ENCODE measurements around the gene SAMD4B.
"Not testable (repeated sequence)": the region's sequence is repeated elsewhere in the genome, so short reads cannot be mapped to it uniquely, and the experiment has no call there.

SAMD4B gene

DNA sequence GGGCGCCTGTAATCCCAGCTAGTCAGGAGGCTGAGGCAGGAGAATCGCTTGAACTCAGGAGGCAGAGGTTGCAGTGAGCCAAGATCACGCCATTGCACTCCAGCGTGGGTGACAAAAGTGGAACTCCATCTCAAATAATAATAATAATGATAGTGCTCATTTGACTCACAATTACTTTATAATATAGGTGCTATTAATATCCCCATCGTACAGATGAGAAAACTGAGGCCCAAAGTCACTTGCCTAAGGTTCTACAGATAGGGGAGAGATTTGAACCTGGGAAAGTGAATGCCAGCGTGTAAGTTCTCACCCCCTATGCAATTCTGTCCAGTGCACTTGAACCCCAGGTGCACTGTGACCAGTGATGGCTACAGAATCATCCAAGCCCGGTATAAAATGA is 12.3 kb upstream of the SAMD4B start:
- DNase-seq (ENCODE audit: extremely low read depth, insufficient read length): no peak
- Histone ChIP-seq H3K36me3 (ENCODE audit: control insufficient read depth, insufficient read depth, low read length) (peaks cover 7% of the 10 kb centered on the region), H3K4me3 (replicated peaks; ENCODE audit: low read depth, low read length) (no peak overlapping the region), H3K27me3 (replicated peaks; ENCODE audit: control insufficient read depth, insufficient read depth, low read length) (no peaks in the 10 kb centered on the region)
- TF ChIP-seq, protein P1, sequence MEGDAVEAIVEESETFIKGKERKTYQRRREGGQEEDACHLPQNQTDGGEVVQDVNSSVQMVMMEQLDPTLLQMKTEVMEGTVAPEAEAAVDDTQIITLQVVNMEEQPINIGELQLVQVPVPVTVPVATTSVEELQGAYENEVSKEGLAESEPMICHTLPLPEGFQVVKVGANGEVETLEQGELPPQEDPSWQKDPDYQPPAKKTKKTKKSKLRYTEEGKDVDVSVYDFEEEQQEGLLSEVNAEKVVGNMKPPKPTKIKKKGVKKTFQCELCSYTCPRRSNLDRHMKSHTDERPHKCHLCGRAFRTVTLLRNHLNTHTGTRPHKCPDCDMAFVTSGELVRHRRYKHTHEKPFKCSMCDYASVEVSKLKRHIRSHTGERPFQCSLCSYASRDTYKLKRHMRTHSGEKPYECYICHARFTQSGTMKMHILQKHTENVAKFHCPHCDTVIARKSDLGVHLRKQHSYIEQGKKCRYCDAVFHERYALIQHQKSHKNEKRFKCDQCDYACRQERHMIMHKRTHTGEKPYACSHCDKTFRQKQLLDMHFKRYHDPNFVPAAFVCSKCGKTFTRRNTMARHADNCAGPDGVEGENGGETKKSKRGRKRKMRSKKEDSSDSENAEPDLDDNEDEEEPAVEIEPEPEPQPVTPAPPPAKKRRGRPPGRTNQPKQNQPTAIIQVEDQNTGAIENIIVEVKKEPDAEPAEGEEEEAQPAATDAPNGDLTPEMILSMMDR (IDR thresholded peaks at IDR 0.05; ENCODE audit: insufficient read depth, low read length, poor library complexity, severe bottlenecking): no peak

DNA sequence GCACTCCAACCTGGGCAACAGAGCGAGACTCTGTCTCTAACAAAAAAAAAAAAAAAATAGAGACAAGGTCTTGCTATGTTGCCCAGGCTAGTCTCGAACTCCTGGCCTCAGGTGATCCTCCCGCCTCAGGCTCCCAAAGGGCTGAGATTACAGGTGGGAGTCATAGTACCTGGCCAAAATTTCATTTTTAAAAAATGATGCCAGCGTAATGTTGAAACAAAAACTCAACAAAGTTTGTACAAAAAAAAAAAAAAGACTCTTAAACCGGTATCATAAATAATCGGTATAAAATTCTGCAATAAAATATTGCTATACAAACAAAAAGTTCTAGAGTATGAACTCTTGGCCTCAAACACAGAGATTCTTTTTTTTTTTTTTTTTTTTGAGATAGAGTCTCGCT is 9.9 kb upstream of the SAMD4B start:
- Histone ChIP-seq H3K4me3 (replicated peaks; ENCODE audit: low read depth, low read length) (no peak overlapping the region), H3K27me3 (replicated peaks; ENCODE audit: control insufficient read depth, insufficient read depth, low read length) (no peaks in the 10 kb centered on the region), H3K36me3 (ENCODE audit: control insufficient read depth, insufficient read depth, low read length) (peaks cover 5% of the 10 kb centered on the region)
- TF ChIP-seq, protein P1 (IDR thresholded peaks at IDR 0.05; ENCODE audit: insufficient read depth, low read length, poor library complexity, severe bottlenecking): no peak
- DNase-seq (ENCODE audit: extremely low read depth, insufficient read length): no peak

DNA sequence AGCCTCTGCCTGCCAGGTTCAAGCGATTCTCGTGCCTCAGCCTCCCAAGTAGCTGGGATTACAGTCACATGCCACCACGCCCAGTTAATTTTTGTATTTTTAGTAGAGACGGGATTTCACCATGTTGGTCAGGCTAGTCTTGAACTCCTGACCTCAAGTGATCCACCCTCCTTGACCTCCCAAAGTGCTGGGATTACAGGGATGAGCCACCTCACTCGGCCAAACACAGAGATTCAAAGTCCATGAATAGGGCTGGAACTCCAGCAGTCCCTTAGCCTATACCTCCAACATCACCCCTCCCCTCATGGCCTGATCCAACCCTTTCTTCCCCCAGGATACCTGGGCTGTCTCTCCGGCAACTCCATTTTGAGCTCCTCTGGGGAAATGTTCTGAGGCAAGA is 9.5 kb upstream of the SAMD4B start:
- H3K27me3 ChIP-seq (replicated peaks; ENCODE audit: control insufficient read depth, insufficient read depth, low read length); H3K36me3 ChIP-seq (ENCODE audit: control insufficient read depth, insufficient read depth, low read length); H3K4me3 ChIP-seq (replicated peaks; ENCODE audit: low read depth, low read length); DNase-seq (ENCODE audit: extremely low read depth, insufficient read length): not testable (repeated sequence)

DNA sequence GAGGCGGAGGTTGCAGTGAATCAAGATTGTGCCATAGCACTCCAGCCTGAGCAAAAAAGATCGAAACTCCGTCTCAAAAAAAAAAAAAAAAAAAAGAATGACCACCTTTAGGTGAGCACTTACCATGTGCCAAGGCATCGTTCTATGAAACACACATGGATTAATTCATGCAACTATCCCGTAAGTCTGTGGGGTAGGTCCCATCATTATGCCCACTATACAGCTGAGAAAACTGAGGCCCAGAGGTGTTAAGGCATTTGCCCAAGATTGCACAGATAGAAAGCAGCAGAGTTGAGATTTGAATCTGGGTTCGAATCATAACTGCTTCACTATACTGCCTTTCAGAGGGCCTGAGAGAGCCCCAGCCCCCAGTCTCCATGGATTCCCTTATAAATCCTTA is 8.7 kb upstream of the SAMD4B start:
- TF ChIP-seq, protein P1 (IDR thresholded peaks at IDR 0.05; ENCODE audit: insufficient read depth, low read length, poor library complexity, severe bottlenecking): no peak
- H3K27me3 ChIP-seq (replicated peaks; ENCODE audit: control insufficient read depth, insufficient read depth, low read length): no peaks in the 10 kb centered on the region
- H3K36me3 ChIP-seq (ENCODE audit: control insufficient read depth, insufficient read depth, low read length): peaks cover 5% of the 10 kb centered on the region
- no peak overlapping the region for H3K4me3 ChIP-seq (replicated peaks; ENCODE audit: low read depth, low read length)
- DNase-seq (ENCODE audit: extremely low read depth, insufficient read length): no peak

DNA sequence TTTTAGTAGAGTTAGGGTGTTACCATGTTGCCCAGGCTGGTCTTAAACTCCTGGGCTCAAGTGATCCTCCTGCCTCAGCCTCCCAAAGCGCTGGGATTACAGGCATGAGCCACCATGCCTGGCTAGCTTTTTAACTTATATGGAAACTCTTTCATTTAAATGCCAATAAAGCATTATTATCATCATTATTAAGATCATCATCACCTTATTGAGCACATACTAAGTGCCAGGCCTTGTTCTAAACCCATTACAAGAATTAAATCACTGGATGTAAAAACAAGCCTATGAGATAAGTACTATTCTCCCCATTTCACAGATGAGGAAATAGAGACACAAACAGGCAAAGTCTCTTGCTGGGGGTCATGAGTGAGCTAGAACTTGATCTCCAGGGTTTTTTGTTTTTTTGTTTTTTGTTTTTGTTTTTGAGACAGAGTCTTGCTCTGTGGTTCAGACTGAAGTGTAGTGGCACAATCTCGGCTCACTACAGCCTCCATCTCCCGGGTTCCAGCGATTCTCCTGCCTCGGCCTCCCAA is 7.7 kb upstream of the SAMD4B start:
- no peak for DNase-seq (ENCODE audit: extremely low read depth, insufficient read length)
- Histone ChIP-seq H3K4me3 (replicated peaks; ENCODE audit: low read depth, low read length) (peak overlapping the region; percentile 82), H3K27me3 (replicated peaks; ENCODE audit: control insufficient read depth, insufficient read depth, low read length) (no peaks in the 10 kb centered on the region), H3K36me3 (ENCODE audit: control insufficient read depth, insufficient read depth, low read length) (peaks cover 1% of the 10 kb centered on the region)
- TF ChIP-seq, protein P1 (IDR thresholded peaks at IDR 0.05; ENCODE audit: insufficient read depth, low read length, poor library complexity, severe bottlenecking): no peak

DNA sequence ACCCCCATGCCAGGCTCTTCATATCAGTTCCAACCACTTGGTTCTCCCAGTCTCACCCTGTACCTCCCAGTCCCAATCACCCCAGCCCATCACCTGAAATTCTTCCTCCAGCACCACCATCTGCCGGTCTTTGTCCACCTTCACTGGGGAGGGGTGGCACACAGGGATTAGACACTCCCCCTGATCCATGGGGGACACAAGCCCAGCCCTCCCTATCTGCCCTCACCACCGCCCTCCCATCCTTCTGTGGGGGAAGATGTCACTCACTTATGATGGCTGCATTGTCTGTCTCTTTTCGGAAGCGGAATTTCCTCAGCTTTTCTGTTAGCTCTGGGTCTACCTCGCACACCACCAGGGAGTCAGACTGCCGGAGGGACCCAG is 7.1 kb upstream of the SAMD4B start:
- H3K27me3 ChIP-seq (replicated peaks; ENCODE audit: control insufficient read depth, insufficient read depth, low read length): no peaks in the 10 kb centered on the region
- TF ChIP-seq, protein P1 (IDR thresholded peaks at IDR 0.05; ENCODE audit: insufficient read depth, low read length, poor library complexity, severe bottlenecking): no peak
- H3K36me3 ChIP-seq (ENCODE audit: control insufficient read depth, insufficient read depth, low read length): peaks cover 1% of the 10 kb centered on the region; the same call in 1 of the 2 replicates
- DNase-seq (ENCODE audit: extremely low read depth, insufficient read length): no peak
- peak overlapping the region; percentile 82 for H3K4me3 ChIP-seq (replicated peaks; ENCODE audit: low read depth, low read length)

Data from GM06990 (cell line).